K562 (cell line): ENCODE results near the gene HOXB4. TPM values are rescaled to one million over a fixed set of nuclear protein-coding genes. Genes with fewer than 3 reads are reported as not detected.

Experiments
- CLOCK ChIP-seq: fragments of 250-450 bp; sonication (Bioruptor Pico); IDR thresholded peaks from 2 replicates; pipeline ENCODE4 v1.4.0; 2020; ENCODE audit warnings: mild to moderate bottlenecking, moderate library complexity, borderline replicate concordance
- ETV6 ChIP-seq, 3 experiments: fragments of 150-350 bp in 1 of 3; sonication (generic) in 1 of 3; formaldehyde crosslinking in 1 of 3; IDR thresholded peaks; 2 replicates each; pipeline versions ENCODE4 v1.6.1 to v1.8.0; 2014 to 2022; ENCODE audit warnings: borderline replicate concordance in 2 of 3, low read depth in 2 of 3, antibody characterized with exemption in 1 of 3, low read length in 1 of 3, mild to moderate bottlenecking in 1 of 3, missing genetic modification reagents in 1 of 3
- HES1 ChIP-seq: fragments of 450-650 bp; IDR thresholded peaks from 2 replicates; pipeline ENCODE4 v1.6.1; 2016; ENCODE audit warnings: low read depth, mild to moderate bottlenecking, moderate library complexity
- HMBOX1 ChIP-seq: sonication (generic); IDR thresholded peaks from 2 replicates; pipeline ENCODE4 v1.6.1; 2016
- MIER1 ChIP-seq: fragments of 450-650 bp; IDR thresholded peaks from 2 replicates; pipeline ENCODE4 v1.6.1; 2016; ENCODE audit warnings: antibody characterized with exemption, mild to moderate bottlenecking, low read depth
- TBL1XR1 ChIP-seq, 2 experiments: IDR thresholded peaks; 2 replicates each; pipeline ENCODE4 v1.6.1; 2012; ENCODE audit warnings: improper control_type of control experiment in 2 of 2, low read length in 2 of 2, mild to moderate bottlenecking in 1 of 2
- USF1 ChIP-seq: sonication (generic); formaldehyde crosslinking; IDR thresholded peaks from 2 replicates; pipeline ENCODE4 v1.9.0; 2022; ENCODE audit warnings: mild to moderate bottlenecking, missing genetic modification reagents
- VEZF1 ChIP-seq: fragments of 200-800 bp; sonication (Bioruptor generic); IDR thresholded peaks from 2 replicates; pipeline ENCODE4 v1.6.1; 2017; ENCODE audit warnings: missing genetic modification characterization, missing compliant biosample characterization
- ZNF212 ChIP-seq: fragments of 450-650 bp; formaldehyde crosslinking; IDR thresholded peaks from 2 replicates; pipeline ENCODE4 v1.4.0; 2020; ENCODE audit warnings: mild to moderate bottlenecking
- ZNF431 ChIP-seq: sonication (generic); formaldehyde crosslinking; IDR thresholded peaks from 2 replicates; pipeline ENCODE4 v1.8.0; 2022; ENCODE audit warnings: mild to moderate bottlenecking, missing genetic modification reagents
- ZNF639 ChIP-seq, 2 experiments: fragments of 200-800 bp in 1 of 2; sonication (Bioruptor generic) in 1 of 2; sonication (generic) in 1 of 2; formaldehyde crosslinking in 1 of 2; IDR thresholded peaks in 1 of 2; conservative IDR thresholded peaks in 1 of 2; 2 replicates each; pipeline versions ENCODE4 v1.5.0 to v1.6.1; 2016 to 2020; ENCODE audit warnings: missing compliant biosample characterization in 1 of 2, missing genetic modification characterization in 1 of 2, missing genetic modification reagents in 1 of 2
- polyA plus RNA-seq, 8 experiments: library from polyadenylated mRNA; depleted of rRNA in 4 of 8; stranded (reverse) in 5 of 8; unstranded in 3 of 8; fragments of >200 nt; fragmentation: Nextera tagmentation in 2 of 8; fragmentation: Illumina TruSeq in 1 of 8; extraction: Ambion mirVana in 2 of 8; extraction: Trizol in 1 of 8; gene quantifications; 2 replicates each; pipeline versions ENCODE4 v1.2.1 to v1.2.3, GENCODE V29; 2011 to 2014; ENCODE audit warnings: inconsistent platforms in 1 of 8, missing spikeins in 1 of 8
- total RNA-seq, 7 experiments: library from RNA; depleted of rRNA in 6 of 7; stranded (reverse); fragments of >200 nt in 6 of 7; fragmentation: Illumina TruSeq in 2 of 7; extraction: Trizol in 2 of 7; gene quantifications; 2 replicates each; pipeline versions ENCODE4 v1.2.1 to v1.2.3, GENCODE V29; 2011 to 2021; ENCODE audit warnings: low replicate concordance in 1 of 7
- TF ChIP-seq, protein P1 (sequence below): fragments of 450-650 bp; formaldehyde crosslinking; IDR thresholded peaks from 2 replicates; pipeline ENCODE4 v1.4.0; 2022; ENCODE audit warnings: missing genetic modification characterization

The HOXB4 gene
- total and polyA plus RNA-seq, 9 of the 15 experiments (the other 6 are each of a cell fraction or from before 2014, with no cell fraction given) = 1.6 to 34.9 (median 14.9) TPM

DNA sequence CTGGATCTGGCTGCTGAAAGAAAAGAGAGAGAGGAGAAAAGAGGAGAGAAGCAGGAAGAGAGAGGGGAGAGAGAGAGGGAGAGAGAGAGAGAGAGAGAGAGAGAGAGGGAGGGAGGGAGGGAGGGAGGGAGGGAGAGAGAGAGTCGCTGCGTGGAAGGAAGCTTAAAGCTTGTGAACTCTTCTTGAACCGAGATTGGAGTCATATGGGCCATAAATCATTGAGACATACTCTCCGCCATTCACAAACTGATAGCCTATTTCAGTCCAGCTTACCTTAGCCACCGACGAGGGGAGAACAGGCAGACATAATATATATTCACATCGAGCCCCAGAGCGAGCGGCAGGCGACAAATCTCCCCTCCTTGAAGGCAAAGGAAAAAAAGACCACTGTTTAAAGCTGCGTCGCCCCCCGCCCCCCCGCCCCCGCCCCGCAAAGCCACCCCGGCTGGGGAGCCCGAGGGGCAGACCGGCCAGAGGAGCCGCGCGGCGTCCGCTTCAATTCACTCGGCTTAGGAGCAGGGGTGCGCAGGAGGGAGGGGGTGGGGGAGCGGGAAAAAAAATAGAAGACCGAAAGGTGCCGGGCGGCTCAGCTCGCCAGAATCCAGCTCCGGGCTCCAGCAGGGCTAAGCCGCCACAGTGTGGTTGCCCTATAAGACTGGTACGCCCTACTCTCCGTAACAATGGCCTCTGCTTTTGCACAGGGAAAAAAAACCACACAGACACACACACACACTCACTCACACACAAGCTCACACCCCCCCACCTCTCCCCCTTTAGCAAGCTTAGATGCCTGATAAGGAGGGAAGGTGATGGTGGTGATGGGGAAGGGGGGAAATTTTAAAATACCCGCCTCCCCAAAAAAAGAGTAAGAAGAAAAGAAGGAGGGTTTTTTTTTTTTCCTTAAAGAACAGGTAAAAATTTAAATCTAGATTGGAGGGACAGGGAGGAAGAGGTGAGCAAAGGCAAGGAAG lies 22.6 kb downstream of the HOXB4 start (continued):
- TF ChIP-seq HMBOX1 (no peak), MIER1 (peak; percentile 59; the same call in 1 of the 2 replicates), ETV6 (IDR thresholded peaks at IDR 0.05; ENCODE audit: borderline replicate concordance in 1 of 2, low read depth in 2 of 2, low read length in 1 of 2) (no peak), ETV6 (CRISPR knock-in tag; IDR thresholded peaks at IDR 0.05; ENCODE audit: borderline replicate concordance) (no peak), ZNF431 (CRISPR knock-in tag) (no peak), CLOCK (CRISPR knock-in tag) (no peak), ZNF212 (peak; percentile 68; the same call in 1 of the 2 replicates), USF1 (CRISPR knock-in tag) (no peak), VEZF1 (peak; percentile 90), TBL1XR1 (IDR thresholded peaks at IDR 0.05; ENCODE audit: low read length in 2 of 2) (peak in 1 of 2 experiments; percentile 93; a peak in 2 of 4 replicates), HES1 (no peak), ZNF639 (CRISPR knock-in tag; conservative IDR thresholded peaks at IDR 0.05 in 1 of 2, IDR thresholded peaks at IDR 0.05 in 1 of 2) (peak in 1 of 2 experiments; percentile 80; a peak in 2 of 4 replicates)
- TF ChIP-seq, protein P1, sequence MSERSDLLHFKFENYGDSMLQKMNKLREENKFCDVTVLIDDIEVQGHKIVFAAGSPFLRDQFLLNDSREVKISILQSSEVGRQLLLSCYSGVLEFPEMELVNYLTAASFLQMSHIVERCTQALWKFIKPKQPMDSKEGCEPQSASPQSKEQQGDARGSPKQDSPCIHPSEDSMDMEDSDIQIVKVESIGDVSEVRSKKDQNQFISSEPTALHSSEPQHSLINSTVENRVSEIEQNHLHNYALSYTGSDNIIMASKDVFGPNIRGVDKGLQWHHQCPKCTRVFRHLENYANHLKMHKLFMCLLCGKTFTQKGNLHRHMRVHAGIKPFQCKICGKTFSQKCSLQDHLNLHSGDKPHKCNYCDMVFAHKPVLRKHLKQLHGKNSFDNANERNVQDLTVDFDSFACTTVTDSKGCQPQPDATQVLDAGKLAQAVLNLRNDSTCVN (CRISPR knock-in tag) = peak; percentile 65; the same call in 1 of the 2 replicates
